Ovary (tissue), 9 donors: ENCODE data around the gene NELL2. TPM values are rescaled to one million over a fixed set of nuclear protein-coding genes. Genes with fewer than 3 reads are reported as not detected.

Experiments
- DNase-seq, 5 donors: peaks; one replicate each; pipeline ENCODE4 v3.0.0-alpha.2; 2019 to 2020
- H3K27ac ChIP-seq, 2 donors: fragments of 200-600 bp; one replicate each; pipeline versions ENCODE4 v1.5.1 to v1.8.0; 2019 to 2022
- H3K27me3 ChIP-seq: fragments of 200-600 bp; one replicate; pipeline ENCODE4 v1.8.0; 2022
- H3K36me3 ChIP-seq: fragments of 200-600 bp; sonication (generic); one replicate; pipeline ENCODE4 v1.5.1; 2019
- H3K4me1 ChIP-seq: one replicate; pipeline ENCODE4 v1.8.1; 2013; ENCODE audit warnings: mild to moderate bottlenecking, moderate library complexity; ENCODE audit not compliant: insufficient read depth
- H3K4me3 ChIP-seq: fragments of 200-600 bp; sonication (generic); one replicate; pipeline ENCODE4 v1.5.1; 2017
- H3K9me3 ChIP-seq, 2 donors: fragments of 200-600 bp in 1 of 2; sonication (generic) in 1 of 2; one replicate each; pipeline versions ENCODE4 v1.5.1 to v1.8.1; 2013 to 2019; ENCODE audit warnings: mild to moderate bottlenecking in 1 of 2, moderate library complexity in 1 of 2
- CTCF ChIP-seq, 3 donors: fragments of 450-650 bp in 2 of 3; fragments of 200-600 bp in 1 of 3; IDR thresholded peaks; one replicate each; pipeline versions ENCODE4 v1.5.1 to v1.8.0; 2016 to 2022; ENCODE audit warnings: antibody characterized with exemption in 3 of 3, mild to moderate bottlenecking in 1 of 3
- EP300 ChIP-seq: sonication (generic); formaldehyde crosslinking; IDR thresholded peaks from one replicate; pipeline ENCODE4 v1.6.1; 2017; ENCODE audit warnings: antibody characterized with exemption
- POLR2A ChIP-seq: fragments of 450-650 bp; IDR thresholded peaks from one replicate; pipeline ENCODE4 v1.6.1; 2017; ENCODE audit warnings: antibody characterized with exemption, mild to moderate bottlenecking, moderate library complexity
- WGBS, 3 donors: extraction: QIAGEN DNeasy Blood & Tissue Kit in 1 of 3; methylation state at CpG; one replicate each; pipeline versions ENCODE4 v1.1.5 to v1.1.7; 2013 to 2017; 5-methylcytosine and 5-hydroxymethylcytosine counted together
- intact Hi-C, 4 donors: fragments of 100-400 bp; cut with DNase I; formaldehyde crosslinking; loops; one replicate each; pipeline versions ENCODE4 v1.11.0 to v1.15.1; 2022 to 2023
- polyA plus RNA-seq, 2 donors: library from polyadenylated mRNA; stranded (reverse); fragments of 200-250 nt in 1 of 2; fragments of 350-450 nt in 1 of 2; fragmentation: Illumina TruSeq in 1 of 2; extraction: RNeasy Lipid Tissue Mini Kit (QIAGEN cat#74804) in 1 of 2; gene quantifications; one replicate each; pipeline ENCODE4 v1.2.3, GENCODE V29; 2013 to 2014
- total RNA-seq, 7 donors: library from RNA; depleted of rRNA in 2 of 7; stranded (reverse); fragments of >200 nt in 2 of 7; fragmentation: NEBNext Ultra II Directional in 3 of 7; extraction: Animal tissue kit (Norgen Biotek cat#: 25700) in 3 of 7; gene quantifications; one replicate each; pipeline versions ENCODE4 v1.1.0 to v1.2.4, GENCODE V29; 2016 to 2023
- donor health status: DM: no; HTN: no; CAD: no; lungs with moderate emphysema.
- donor health status: DM: no; HTN: no; CAD: no.
- donor health status: Bipolar disorder and iron deficiency.
- donor health status: DM: yes; HTN: yes; CAD: no.
- donor health status: DM: no; HTN: no; CAD: no.
- donor health status: DM: yes; HTN: yes; CAD: no.

Gene NELL2
- total and polyA plus RNA-seq, 9 donors: 0.15 to 114 (median 1.7) TPM

- Histone ChIP-seq H3K9me3 (no peaks in the 10 kb centered on the region), H3K4me1 (no peaks in the 10 kb centered on the region), H3K4me3 (no peak overlapping the region), H3K27me3 (no peaks in the 10 kb centered on the region), H3K36me3 (no peaks in the 10 kb centered on the region), H3K27ac (no peak overlapping the region)
- intact Hi-C loops: no loop called here
- no peak for DNase-seq
- no peak for TF ChIP-seq POLR2A
- TF ChIP-seq EP300: no peak
- TF ChIP-seq CTCF (IDR thresholded peaks at IDR 0.05): no peak
These were observed 283.5 kb downstream of the NELL2 start for GRCh38 chr12:44592626-44593025.

GRCh38 chr12:44589697-44590096 is 286.4 kb downstream of the NELL2 start:
- Histone ChIP-seq H3K27ac (no peak overlapping the region), H3K36me3 (no peaks in the 10 kb centered on the region), H3K9me3 (no peaks in the 10 kb centered on the region), H3K4me3 (no peak overlapping the region), H3K27me3 (no peaks in the 10 kb centered on the region), H3K4me1 (no peaks in the 10 kb centered on the region)
- no peak for DNase-seq
- intact Hi-C loops: no loop called here
- TF ChIP-seq EP300 (no peak), CTCF (IDR thresholded peaks at IDR 0.05) (no peak), POLR2A (no peak)

GRCh38 chr12:44588651-44589050 is 287.5 kb downstream of the NELL2 start:
- Histone ChIP-seq H3K4me1 (no peaks in the 10 kb centered on the region), H3K36me3 (no peaks in the 10 kb centered on the region), H3K27ac (no peak overlapping the region), H3K9me3 (no peaks in the 10 kb centered on the region), H3K4me3 (no peak overlapping the region), H3K27me3 (no peaks in the 10 kb centered on the region)
- intact Hi-C loops: no loop called here
- DNase-seq: no peak
- 82 to 88% (median 87%) methylated on average over 1 of the region's 1 CpG for WGBS, 3 donors
- TF ChIP-seq EP300: no peak
- no peak for TF ChIP-seq POLR2A
- TF ChIP-seq CTCF (IDR thresholded peaks at IDR 0.05): no peak

GRCh38 chr12:44584625-44585024 is 291.5 kb downstream of the NELL2 start:
- 70 to 78% (median 76%) methylated on average over 2 of the region's 2 CpGs for WGBS, 3 donors
- DNase-seq: no peak
- H3K27ac ChIP-seq: no peak overlapping the region
- TF ChIP-seq CTCF (IDR thresholded peaks at IDR 0.05) (no peak), POLR2A (no peak), EP300 (no peak)
- H3K4me3 ChIP-seq: no peak overlapping the region
- H3K36me3 ChIP-seq: no peaks in the 10 kb centered on the region
- intact Hi-C loops: no loop called here
- no peaks in the 10 kb centered on the region for H3K27me3 ChIP-seq
- H3K4me1 ChIP-seq: no peaks in the 10 kb centered on the region
- H3K9me3 ChIP-seq: no peaks in the 10 kb centered on the region

GRCh38 chr12:44582521-44582920 is 293.6 kb downstream of the NELL2 start:
- DNase-seq: no peak
- Histone ChIP-seq H3K9me3 (no peaks in the 10 kb centered on the region), H3K27ac (no peak overlapping the region), H3K4me3 (no peak overlapping the region), H3K4me1 (no peaks in the 10 kb centered on the region), H3K27me3 (no peaks in the 10 kb centered on the region), H3K36me3 (no peaks in the 10 kb centered on the region)
- WGBS, 3 donors: 84 to 90% (median 87%) methylated on average over 3 of the region's 3 CpGs
- intact Hi-C loops: no loop called here
- TF ChIP-seq CTCF (IDR thresholded peaks at IDR 0.05) (no peak), POLR2A (no peak), EP300 (no peak)
